ENCODE results near the gene ADAMTS2. TPM values are rescaled to one million over a fixed set of nuclear protein-coding genes. Genes with fewer than 3 reads are reported as not detected.

The ADAMTS2 gene
- total and polyA plus RNA-seq, 2 donors (not counting 3 experiments of a cell fraction or from before 2014, with no cell fraction given), result not detected

DNA sequence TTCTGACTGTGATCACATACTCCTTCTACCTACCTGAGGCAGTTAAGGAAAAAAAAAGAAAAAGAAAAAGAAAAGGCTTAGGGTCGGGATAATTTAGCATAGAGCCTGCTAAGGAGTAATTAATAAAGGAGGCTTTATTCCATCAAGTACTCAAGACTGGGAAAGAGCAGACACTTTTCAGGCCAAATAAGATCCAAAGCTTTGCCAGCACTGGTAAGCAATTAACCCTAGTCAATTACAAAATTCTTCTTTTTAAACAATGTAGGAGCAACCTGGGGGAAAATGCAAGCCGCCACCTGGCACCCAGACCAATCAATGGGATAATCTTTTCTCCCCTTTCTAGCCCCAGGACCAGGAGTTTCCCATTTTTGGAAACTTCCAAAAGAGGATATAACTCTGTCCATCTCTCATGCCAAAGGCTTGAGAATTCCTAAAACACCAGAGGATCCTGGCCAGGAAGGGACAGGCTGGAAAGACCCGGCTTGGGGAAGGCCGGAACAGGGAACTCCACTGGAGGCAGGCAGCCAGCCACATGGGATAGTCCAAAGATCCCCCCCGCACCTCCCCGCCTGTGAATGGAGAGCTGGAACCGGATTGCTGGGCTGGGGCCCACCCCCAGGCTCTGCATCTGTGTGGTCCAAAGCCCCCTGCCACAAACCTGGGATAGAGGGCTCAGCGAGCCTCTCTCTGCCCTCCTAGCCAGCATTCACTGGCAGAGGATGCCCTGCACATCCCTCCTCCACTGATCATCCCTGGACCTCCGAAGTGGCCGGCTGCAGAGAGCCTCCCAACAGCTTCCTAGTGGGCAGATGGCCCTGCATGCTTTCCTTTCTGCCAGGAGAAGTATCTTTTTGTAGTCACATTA lies 167.3 kb downstream of the ADAMTS2 start:
- CTCF ChIA-PET, result no interaction called here
- BruUV-seq (replicated peaks), result no TSS peak
- POLR2A ChIA-PET, result no interaction called here

More for the DNA sequence above, 167.3 kb downstream of the ADAMTS2 start:
- dilution Hi-C loops (cut with MboI; ENCODE audit: extremely low pct_ligation_motif_present, low sequenced_read_pairs), result no loop called here
- Histone ChIP-seq H3K4me1 (ENCODE audit: control insufficient read depth, extremely low read depth, insufficient read depth, low read length) (no peaks in the 10 kb centered on the region), H4K20me1 (replicated peaks; ENCODE audit: control insufficient read depth, extremely low read depth, insufficient read depth, low read length) (no peaks in the 10 kb centered on the region), H3K9ac (replicated peaks; ENCODE audit: extremely low read depth, insufficient read depth, low read length) (no peak overlapping the region), H3K9me3 (replicated peaks; ENCODE audit: control insufficient read depth, insufficient read depth, low read length) (peaks cover 3% of the 10 kb centered on the region), H2AFZ (ENCODE audit: low read depth, low read length) (no peak overlapping the region), H3K36me3 (ENCODE audit: control insufficient read depth in 2 of 2, extremely low read depth in 1 of 2, insufficient read depth in 2 of 2, low read length in 2 of 2) (no peaks in the 10 kb centered on the region), H3K79me2 (ENCODE audit: control insufficient read depth, insufficient read depth, low read length) (no peaks in the 10 kb centered on the region), H3K27ac (ENCODE audit: insufficient read depth, low read depth, low read length) (no peak overlapping the region), H3K9me1 (replicated peaks; ENCODE audit: control insufficient read depth, extremely low read depth, insufficient read depth, low read length) (no peaks in the 10 kb centered on the region), H3K4me3 (replicated peaks in 1 of 3; ENCODE audit: insufficient read depth in 1 of 3, low read depth in 1 of 3, low read length in 3 of 3) (no peak overlapping the region), H3K4me2 (ENCODE audit: insufficient read depth, low read length) (no peak overlapping the region), H3K27me3 (ENCODE audit: control insufficient read depth in 2 of 2, insufficient read depth in 2 of 2, low read length in 2 of 2) (no peaks in the 10 kb centered on the region)
- DNase-seq (ENCODE audit: low read depth, low spot score) (no peak), FAIRE-seq (no peak)
- TF ChIP-seq GATA2 (IDR thresholded peaks at IDR 0.05; ENCODE audit: insufficient read depth, insufficient read length, low read depth, low read length) (no peak), FOS (IDR thresholded peaks at IDR 0.05; ENCODE audit: borderline replicate concordance, insufficient read depth, low read length) (no peak), POLR2A (IDR thresholded peaks at IDR 0.05; ENCODE audit: low read depth, low read length) (no peak), JUN (IDR thresholded peaks at IDR 0.05; ENCODE audit: borderline replicate concordance, insufficient read depth, insufficient read length, low read depth) (no peak), POLR2AphosphoS5 (IDR thresholded peaks at IDR 0.05; ENCODE audit: insufficient read depth, low read depth, low read length) (no peak), CTCF (IDR thresholded peaks at IDR 0.05; ENCODE audit: extremely low read depth in 1 of 2, insufficient read depth in 1 of 2, low read depth in 1 of 2, low read length in 2 of 2) (no peak), MYC (IDR thresholded peaks at IDR 0.05; ENCODE audit: low read depth, low read length) (no peak), EZH2 (IDR thresholded peaks at IDR 0.05; ENCODE audit: borderline replicate concordance, low read depth, low read length, severe bottlenecking) (no peak)
- TF ChIP-seq, protein P1, sequence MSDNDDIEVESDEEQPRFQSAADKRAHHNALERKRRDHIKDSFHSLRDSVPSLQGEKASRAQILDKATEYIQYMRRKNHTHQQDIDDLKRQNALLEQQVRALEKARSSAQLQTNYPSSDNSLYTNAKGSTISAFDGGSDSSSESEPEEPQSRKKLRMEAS (IDR thresholded peaks at IDR 0.05; ENCODE audit: insufficient read depth, insufficient read length), result no peak
- intact Hi-C loops (cut with micrococcal nuclease), result no loop called here
